Middle frontal gyrus (tissue), 1 donor: ENCODE data around the gene LGALS4.
"Not testable (repeated sequence)": the region's sequence is repeated elsewhere in the genome, so short reads cannot be mapped to it uniquely, and the experiment has no call there.

Source experiments
- DNase-seq: peaks from one replicate; pipeline ENCODE4 v3.0.0-alpha.2; 2015; ENCODE audit warnings: low spot score; ENCODE audit errors: extremely low spot score

Gene LGALS4

DNA sequence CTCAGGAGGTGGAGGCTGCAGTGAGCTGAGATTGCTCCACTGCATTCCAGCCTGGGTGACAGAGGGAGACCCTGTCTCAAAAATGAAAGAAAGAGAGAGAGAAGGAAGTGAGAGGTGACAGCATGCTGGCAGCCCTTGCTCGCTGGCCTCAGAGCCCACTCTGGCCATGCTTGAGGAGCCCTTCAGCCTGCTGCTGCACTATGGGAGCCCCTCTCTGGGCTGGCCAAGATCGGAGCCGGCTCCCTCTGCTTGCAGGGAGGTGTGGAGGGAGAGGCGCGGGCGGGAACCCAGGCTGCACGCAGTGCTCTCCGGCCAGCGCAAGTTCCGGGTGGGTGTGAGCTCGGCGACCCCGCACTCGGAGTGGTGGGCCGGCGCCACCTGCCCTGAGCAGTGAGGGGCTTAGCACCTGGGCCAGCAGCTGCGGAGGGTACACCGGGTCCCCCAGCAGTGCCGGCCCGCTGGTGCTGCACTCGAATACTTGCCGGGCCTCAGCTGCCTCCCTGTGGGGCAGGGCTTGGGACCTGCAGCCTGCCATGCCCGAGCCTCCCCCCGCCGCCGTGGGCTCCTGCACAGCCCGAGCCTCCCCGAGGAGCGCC is 8.6 kb upstream of the LGALS4 start:
- DNase-seq = not testable (repeated sequence)

GRCh38 chr19:38819231-38819920 is 6.6 kb upstream of the LGALS4 start:
- DNase-seq = no peak

DNA sequence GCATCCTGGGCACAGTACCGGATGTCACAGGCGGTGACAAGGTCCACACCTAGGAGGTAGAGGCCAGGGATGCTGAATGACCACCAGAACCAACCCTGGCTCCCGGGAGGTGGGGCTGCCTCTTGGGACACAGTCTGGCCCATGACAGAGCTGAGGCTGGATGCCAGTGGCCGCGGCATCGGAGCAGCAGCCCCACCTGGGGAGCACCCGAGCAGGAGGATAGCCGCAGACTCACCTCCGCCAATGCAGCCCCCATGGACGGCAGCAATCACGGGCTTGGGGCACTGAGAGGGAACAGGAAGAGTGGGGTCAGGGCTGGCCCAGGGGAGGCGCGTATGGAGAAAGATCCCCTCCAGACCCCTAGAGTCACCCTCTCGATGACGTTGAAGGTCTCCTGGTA is 4.3 kb upstream of the LGALS4 start:
- DNase-seq = no peak

DNA sequence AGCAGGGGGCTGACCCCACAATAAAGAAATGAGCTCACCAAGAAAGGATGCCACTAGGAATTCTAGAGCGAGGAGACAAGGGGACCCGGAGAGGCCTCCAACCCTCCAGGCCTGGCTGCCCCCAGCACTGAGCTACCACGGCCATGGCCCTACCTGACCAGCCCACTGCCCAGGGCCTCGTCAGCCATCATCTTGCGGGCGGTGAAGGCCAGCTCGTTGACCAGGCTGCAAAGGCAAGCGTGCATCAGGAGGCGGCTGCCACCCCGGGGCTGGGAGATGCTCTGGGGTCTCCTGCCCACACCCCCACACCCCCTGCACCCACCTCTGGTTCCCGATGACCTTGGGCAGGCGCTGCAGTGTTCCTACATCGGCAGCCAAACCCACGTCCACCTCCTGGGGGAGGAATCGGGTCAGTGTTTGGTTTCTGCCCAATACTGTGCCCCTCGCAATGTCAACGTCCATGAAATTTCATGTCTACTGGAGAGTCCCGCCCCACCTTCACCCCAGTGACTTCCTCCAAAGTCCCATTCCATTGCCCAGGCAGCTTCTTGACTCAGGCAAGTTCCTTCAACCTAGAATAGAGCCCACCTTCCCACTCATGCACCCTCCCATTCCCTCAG is 3.5 kb upstream of the LGALS4 start:
- no peak for DNase-seq

DNA sequence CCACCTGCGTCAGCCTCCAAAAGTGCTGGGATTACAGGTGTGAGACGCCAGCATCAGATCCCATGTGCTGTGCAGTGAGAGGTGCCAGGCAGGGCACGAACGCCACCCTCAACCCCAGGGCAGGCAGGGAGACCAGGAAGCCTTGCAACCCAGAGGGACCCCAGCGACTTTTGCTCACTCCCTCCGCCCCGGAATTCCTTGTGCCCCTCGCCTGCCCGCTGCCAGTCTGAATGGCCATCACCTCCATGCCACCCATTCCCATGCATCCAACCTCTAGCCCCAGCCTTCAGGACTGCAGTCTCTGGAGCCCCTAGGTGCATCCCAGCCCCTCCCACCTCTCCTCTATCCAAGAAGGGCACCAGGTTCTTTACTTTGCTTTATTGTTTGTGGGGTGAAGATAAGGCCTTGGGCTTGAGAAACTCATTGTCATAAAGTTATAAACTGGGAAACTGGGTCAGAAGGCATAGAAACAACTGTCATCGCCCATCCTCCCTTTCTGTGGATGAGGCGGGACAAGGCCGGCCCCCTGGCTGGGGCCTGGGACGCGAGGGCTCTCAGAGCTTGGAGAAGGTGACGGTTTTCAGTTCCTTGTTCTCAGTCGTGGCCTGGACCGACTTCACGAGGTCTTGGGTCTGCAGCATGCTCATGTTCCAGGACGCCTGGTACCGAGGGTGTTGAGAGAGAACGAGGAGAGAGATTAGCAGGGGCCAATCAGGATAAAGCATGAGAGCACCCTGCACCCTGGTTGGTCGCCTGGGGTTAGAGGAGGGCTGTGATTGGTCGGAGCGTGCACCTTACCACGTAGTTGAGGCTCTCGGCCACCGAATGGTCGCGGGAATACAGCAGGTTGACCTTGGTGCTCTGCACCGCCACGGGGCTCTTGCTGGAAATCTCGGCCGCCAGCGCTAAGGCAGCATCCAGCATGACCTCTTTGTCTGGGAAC is 2.6 kb upstream of the LGALS4 start:
- no peak for DNase-seq

DNA sequence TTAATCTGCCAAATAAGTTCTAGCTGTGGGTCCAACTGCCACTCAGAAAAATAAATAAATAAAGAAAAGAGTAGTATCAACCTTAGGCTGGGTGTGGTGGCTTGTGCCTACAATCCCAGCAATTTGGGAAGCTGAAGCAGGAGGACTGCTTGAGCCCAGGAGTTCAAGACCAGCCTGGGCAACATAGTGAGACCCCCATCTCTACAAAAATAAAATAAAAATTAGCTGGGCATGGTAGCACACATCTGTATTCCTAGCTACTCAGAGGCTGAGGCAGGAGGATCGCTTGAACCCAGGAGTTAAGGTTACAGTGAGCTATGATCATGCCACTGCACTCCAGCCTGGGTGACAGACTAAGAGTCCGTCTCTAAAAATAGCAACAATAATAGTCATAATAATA is 1.2 kb upstream of the LGALS4 start:
- not testable (repeated sequence) for DNase-seq

GRCh38 chr19:38813323-38813722 is 578 bp upstream of the LGALS4 start:
- DNase-seq = no peak

DNA sequence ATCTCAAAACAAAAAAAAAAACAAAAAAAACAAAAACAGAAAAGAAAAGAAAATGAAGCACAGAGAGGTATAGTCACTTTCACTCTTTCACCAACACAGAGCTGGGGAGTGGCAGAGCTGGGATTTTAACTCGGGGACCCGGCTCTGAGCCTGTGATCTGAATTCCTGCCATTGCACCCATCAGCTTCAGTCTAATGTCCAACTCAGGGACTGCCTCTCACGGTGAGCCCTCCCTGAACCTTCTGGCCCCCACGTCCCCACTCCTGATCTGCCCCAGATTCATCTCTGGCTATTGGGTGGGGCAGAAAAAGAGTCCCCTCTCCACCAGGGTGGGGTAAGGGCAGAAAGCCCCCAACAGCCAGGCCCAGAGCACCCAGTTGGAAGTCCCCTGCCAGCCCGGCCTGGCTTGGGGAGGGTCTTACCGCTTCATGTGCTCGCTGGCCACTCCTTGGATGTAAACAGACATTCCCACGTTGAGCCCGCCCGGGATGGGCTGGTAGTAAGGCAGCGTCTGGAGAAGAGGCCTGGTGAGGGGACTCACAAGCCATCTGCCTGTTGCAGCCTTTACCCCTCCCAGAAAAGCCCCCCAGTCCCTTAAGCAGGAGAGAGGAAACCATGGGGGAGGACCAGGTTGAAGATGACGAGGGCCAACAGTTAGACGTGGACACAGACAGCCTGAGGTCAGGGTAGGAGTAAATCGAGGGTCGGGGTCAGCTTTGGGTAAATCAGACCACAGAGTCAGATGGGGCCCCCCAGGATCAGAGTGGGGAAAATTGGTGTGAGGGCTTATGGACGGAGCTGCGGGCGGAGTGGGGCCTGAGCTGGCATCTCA is 520 bp downstream of the LGALS4 start:
- DNase-seq = no peak

GRCh38 chr19:38809592-38810252 is 3.0 kb downstream of the LGALS4 start:
- DNase-seq = no peak

GRCh38 chr19:38808741-38809140 is 4.0 kb downstream of the LGALS4 start:
- no peak for DNase-seq

DNA sequence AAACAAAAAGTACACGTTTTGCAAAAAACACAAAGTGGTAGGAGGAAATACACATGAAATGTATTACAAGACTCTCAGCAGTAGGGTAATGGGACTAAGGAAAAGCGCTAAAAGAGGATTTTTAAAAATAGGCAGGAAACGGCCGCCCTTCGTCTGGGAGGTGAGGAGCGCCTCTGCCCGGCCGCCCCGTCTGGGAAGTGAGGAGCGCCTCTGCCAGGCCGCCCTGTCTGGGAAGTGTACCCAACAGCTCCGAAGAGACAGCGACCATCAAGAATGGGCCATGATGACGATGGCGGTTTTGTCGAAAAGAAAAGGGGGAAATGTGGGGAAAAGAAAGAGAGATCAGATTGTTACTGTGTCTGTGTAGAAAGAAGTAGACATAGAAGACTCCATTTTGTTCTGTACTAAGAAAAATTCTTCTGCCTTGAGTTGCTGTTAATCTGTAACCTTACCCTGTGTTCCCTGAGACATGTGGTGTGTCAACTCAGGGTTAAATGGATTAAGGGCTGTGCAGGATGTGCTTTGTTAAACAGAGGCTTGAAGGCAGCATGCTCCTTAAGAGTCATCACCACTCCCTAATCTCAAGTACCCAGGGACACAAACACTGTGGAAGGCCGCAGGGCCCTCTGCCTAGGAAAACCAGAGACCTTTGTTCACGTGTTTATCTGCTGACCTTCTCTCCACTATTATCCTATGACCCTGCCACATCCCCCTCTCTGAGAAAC is 5.2 kb downstream of the LGALS4 start:
- DNase-seq = not testable (repeated sequence)

- DNase-seq = no peak
These were observed 6.4 kb downstream of the LGALS4 start for GRCh38 chr19:38806371-38806770.

- no peak for DNase-seq
These were observed 7.6 kb downstream of the LGALS4 start for GRCh38 chr19:38805180-38805579.

- no peak for DNase-seq
These were observed 9.2 kb downstream of the LGALS4 start for GRCh38 chr19:38803543-38803942.

DNA sequence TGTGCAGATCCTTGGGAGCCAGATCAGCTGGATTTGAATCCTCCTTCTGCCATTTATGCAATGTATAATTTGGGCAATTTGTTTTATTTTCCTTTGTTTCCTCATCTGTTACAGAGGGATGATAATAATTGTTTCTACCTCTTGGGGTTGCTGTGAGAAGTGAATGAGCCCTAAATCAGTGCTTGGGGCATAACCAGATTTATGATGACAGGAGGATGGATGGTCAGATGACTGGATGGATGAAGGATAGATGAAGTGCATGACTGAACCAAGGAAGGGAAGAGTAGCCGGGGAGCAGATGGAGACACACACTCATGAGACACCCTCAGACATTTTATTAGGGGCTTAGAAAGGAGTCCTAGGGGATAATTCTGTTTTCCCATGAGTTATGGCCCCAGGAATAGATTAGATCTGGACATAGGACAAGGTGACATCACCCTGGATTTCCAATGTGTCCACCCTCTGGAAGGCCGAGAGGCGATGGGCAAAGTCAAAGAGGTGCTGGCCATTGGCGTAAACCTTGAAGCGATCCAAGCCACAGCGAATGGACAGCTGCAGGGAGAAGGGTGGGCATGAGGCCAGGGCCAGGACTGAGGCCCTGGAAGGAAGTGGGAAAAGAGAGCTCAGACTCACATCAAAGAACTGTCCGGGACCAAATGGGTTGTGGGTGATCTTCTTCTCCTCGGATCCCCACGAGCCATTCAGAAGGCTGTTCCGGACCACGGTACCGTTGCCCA is 11.2 kb downstream of the LGALS4 start:
- DNase-seq = no peak

DNA sequence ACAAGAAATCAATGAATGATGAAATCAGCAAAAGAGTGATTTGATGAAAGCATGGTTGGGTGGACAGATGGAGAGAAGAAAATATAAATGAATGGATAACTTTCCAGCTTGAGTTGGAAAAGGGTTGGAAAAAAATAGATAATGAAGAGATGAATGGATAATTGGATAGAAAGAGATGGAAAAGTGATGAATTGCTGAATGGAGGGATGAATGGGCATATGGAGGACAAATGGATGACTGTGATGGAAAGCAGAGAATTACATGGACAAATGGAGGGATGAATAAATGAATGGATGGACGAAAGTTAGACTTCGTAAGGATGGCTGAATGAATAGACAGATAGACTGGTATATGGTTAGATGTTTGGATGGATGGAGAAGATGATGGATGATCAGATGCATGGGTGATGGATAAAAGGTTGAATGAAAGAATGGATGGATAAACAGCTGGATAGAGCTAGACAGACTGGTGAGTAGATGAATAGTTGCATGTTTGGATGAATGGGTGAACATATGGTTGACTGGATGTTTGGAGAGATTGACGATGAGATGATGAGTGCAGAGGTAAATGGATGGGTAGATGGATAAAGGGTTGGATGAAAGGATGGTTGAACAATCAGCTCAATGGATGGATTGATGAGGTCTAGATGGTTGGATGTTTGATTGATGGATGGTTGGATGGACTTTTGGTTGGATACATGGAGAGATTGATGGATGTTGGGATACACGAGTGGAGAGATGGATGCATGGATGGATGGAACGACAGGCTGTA is 12.0 kb downstream of the LGALS4 start:
- no peak for DNase-seq

DNA sequence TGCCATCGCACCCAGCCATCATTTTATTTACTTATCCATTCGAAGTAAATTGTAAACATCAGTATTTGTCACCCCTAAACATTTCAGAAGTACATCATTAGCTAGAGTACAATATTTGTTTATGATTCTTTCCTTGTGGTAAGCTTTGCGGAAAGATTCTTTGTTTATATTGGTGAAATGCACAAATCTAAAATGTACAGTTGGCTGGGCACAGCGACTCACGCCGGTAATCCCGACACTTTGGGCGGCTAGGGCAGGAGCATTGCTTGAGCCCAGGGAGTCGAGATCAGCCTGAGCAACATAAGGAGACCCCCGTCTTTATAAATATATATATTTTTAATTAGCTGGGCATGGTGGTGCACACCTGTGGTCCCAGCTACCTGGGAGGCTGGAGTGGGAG is 13.6 kb downstream of the LGALS4 start:
- DNase-seq = no peak

DNA sequence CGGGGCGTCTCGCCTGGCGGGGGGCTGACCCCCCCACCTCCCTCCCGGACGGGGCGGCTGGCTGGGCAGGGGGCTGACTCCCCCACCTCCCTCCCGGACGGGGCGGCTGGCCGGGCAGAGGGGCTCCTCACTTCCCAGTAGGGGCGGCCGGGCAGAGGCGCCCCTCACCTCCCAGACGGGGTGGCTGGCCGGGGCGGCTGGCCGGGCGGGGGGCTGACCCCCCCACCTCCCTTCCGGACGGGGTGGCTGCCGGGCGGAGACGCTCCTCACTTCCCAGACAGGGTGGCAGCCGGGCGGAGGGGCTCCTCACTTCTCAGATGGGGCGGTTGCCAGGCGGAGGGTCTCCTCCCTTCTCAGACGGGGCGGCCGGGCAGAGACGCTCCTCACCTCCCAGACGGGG is 15.0 kb downstream of the LGALS4 start:
- DNase-seq = not testable (repeated sequence)
